CD4-positive, alpha-beta T cell treated with Interleukin-17A for 4 hours (primary cell): Measurements from ENCODE around the gene PANX3.

Experiments
- DNase-seq: peaks from one replicate; pipeline ENCODE4 v3.0.0-alpha.2; 2020; ENCODE audit warnings: mixed read lengths

The PANX3 gene

GRCh38 chr11:124622531-124623451 is 11.6 kb downstream of the PANX3 start, which contains the start of gene TBRG1:
Gene TBRG1, plus strand, starts transcription at chr11:124622864. Its CDS starts 220 bp downstream, at chr11:124623084.
- DNase-seq = peak; percentile 85

DNA sequence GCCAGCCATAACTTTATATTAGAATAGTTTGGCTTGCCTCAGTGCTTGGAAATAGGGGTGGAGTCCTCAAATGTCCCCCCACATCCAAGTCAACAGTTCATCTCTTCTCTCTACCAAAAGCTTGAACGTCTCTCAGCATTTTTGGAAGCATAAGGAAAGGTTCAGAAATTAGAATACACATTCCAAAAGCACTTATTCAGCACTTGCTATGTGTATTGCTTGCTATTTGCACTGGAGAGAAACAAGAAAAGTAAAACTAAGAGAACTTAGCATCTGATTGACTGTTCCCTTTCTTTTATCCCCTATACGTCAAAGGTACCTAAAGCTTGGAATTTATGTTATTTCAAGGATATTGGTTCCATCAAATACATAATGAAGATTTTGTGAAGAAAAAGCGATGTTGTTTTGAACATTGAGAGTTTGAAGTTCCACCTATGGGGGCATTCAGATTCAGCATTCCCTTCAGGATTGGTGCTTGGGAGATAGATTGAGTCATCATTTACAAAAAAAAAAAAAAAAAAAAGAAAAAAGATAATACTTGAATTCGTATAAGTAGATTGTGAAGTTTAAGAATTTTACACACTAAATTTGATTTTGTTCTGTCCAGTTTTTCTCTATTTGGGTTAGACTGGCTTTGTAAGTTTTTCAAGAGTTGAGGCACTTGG is 12.8 kb downstream of the PANX3 start:
- DNase-seq = no peak

DNA sequence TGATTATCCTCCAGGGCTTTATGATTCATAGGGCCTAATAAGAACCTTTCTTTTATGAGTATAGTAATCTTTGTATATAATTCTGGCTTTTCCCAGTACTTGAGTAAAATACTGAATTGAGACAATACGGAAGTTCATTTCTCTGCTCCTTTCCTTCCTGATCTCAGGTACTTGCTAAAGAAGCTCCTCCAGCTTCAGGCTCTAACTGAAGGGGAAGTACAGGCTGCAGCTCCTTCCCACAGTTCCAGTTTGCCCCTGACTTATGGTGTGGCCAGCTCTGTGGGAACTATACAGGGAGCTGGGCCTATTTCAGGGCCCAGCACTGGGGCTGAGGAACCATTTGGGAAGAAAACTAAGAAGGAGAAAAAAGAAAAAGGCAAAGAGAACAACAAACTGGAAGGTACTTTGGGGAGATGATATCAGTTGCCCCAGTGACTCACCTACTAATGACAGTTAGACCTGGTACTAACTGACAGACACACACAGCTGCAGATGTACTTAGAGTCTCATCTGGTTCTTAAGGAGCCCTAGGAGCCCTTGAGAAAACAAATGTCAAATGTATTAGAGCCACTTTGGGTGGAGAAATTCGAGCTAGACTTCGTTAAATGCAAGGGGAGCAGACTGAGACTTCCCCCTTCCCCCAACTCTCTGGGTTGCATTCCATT is 14.4 kb downstream of the PANX3 start:
- no peak for DNase-seq

GRCh38 chr11:124627546-124627945 is 16.3 kb downstream of the PANX3 start:
- DNase-seq = no peak

- no peak for DNase-seq
Measured at GRCh38 chr11:124629961-124630360, 18.7 kb downstream of the PANX3 start.

GRCh38 chr11:124633355-124633754 is 22.1 kb downstream of the PANX3 start:
- DNase-seq = no peak

DNA sequence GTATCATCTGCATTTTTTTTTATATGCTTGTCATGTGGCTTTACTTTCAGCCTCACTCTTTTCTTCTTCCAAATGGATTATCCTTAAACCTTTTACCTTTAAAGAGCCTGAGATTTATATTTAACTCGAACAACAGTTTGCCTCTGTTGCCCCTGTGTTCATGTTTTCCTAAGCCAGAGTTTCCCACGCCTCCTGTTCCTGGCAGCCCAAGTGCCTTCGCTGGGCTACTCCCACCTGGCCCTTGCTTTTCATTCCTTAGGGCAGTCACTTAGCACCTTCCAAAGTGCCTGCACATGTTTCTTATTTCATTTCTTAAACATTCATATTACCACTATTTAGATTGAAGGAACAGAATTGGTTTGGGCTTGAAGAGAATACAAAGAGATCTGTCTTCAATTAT is 24.7 kb downstream of the PANX3 start:
- DNase-seq = no peak

GRCh38 chr11:124638500-124638899 is 27.3 kb downstream of the PANX3 start:
- no peak for DNase-seq

DNA sequence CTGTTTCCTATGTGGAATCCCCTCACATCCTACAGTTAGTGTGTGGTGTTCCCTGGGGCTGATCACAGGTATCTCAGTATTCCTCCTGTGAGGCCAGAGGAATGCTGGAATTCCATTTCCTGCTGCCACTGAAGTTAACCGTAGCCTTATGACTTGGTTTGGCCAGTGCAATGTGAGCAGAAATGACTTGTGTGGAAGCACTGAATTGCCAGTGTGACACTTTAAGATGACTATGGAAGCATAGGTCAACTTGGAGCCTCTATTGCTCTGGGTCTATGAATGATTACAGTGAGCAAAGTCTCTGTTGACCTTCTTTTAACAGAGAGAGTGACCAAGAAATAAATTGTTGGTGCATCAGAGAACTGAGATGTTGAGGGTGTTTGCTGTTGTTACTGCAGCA is 28.0 kb downstream of the PANX3 start:
- no peak for DNase-seq

DNA sequence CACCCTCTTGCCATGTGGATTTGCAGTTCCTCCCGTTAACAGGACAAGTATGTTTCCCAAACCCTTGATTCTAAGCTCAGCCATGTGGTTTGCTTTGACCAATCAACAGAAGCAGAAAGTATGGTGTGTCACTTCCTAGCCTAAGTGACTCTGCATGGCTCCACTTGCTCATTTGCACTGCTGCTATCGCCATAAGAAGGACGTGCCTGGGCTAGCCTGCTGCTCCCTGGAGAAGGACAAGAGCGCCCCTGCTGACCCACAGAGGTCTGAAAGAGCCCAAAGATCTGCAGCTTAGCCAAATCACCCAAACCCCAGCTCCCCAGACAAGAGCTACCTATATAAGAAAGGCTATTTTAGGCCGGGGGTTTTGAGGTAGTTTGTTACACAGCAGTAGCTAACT is 29.4 kb downstream of the PANX3 start:
- DNase-seq = no peak

DNA sequence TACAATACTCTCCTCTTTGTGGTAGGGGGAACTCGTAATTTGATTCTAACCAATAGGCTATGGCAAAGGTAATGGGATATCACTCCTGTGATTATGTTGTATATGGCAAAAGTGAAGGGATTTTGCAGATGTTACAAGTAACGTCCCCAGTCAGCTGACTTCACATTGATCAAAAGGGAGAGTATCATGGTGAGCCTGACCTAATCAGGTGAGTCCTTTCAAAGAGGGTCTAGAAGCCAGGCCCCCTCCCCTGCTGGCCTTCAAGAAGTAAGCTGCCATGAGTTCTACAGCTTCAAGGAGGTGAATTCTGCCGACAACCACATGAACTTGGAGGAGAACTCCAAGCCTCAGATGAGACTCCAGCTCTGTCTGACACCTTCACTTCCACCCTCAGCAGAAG is 31.4 kb downstream of the PANX3 start:
- no peak for DNase-seq

DNA sequence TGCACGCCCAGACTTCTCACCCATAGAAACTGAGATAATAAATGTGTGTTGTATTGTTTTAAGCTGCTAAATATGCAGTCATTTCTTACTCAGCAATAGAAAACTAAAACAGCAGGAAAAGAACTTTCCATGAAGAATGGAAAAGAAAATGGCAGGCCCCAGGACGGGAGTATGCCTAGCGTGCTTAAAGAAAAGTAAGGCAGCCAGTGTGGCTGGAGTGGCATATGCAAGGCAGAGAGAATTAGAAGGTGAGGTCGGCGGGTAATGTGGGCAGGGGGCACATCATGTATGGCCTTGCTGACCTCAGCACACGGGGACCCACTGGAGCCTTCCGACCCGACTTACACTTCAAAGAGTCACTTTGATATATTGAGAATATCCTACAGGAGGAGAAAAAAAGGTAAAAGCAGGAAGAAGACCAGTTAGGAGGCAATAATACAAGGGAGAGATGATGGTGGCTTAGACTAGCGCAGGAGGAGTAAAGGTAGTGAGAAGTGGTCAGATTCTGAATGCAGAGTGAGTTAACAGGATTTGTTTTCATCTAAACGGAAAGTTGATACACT is 31.9 kb downstream of the PANX3 start:
- no peak for DNase-seq

- no peak for DNase-seq
Measured at GRCh38 chr11:124643605-124644425, 32.6 kb downstream of the PANX3 start.

DNA sequence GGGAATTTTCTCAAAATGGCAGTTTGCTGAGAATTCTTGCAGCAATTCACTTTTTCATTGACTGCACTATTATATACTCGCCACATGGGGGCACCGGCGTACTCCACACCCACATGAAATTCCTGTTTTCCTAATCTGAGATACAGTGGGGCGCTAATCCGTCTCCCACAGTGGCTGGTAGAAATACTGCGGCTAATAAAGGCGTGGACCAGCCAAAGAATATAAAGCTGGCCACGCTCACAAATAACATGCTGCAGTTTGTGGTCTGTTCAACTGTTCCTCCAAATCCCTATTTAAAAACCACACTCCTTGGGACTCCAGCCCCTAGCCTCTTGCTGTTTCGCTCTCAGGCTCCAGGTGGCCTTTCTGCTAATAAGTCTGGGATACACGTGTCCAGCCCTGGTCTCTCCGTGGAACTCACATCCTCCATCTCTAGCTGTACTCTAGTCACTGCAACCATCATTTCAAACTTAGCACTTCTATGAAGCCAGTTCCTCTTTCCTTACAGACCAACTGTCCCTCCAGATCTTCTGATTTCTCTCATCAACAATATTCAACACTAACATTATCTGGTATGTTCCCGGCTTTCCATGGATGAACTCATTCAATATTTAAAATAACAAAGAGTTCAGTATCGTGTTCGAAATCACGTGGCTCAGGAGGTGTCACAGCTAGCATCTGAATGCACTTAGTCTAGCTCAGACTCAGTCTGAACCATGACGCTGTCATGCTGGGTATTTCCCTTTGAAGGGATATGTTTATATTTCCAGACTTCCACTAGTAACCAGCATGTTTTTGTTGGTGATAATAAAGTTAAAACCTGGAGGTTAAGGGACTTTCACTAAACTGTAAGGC is 33.4 kb downstream of the PANX3 start:
- DNase-seq = peak; percentile 50

DNA sequence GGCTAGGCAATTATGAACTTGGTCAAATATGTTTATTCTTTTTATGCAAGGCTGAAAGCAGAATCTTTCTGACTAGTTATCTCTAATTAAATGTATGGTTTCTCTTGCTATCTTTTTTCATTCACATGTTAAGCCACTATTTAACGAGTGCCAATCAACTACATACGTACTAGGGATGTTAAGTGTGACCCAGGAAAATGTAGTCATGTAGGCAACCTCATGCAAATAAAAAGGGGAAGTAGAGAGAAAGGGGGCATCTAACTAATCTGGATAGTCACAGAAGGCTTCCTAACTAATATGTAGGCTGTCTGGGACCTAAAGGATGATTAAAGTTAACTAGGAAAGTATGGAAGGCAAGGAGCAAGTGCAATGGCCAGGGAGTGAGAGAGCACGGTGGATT is 34.9 kb downstream of the PANX3 start:
- DNase-seq = no peak

GRCh38 chr11:124648610-124649009 is 37.4 kb downstream of the PANX3 start:
- no peak for DNase-seq

- DNase-seq = no peak
Measured at GRCh38 chr11:124656774-124657630, 45.8 kb downstream of the PANX3 start.

DNA sequence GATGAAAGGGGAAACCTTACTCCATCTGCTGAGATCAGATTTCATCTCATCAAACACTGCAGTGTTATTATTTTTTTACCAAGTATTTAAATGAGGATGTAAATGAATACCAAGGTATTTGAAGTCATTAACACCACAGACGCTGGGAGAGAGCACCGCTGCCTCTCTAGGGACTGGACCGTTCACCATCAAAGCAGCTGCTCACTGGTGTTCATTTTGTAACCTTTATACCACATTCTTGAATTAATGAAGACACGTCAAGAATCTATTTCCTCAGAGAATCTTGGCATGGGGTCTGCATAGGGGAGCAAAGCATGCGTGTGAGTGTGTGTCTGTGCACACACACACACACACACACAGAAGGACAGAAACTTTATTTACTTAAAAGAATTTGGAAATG is 46.7 kb downstream of the PANX3 start:
- no peak for DNase-seq

GRCh38 chr11:124658501-124658900 is 47.3 kb downstream of the PANX3 start:
- DNase-seq = no peak

- DNase-seq = no peak
Measured at GRCh38 chr11:124658986-124659385, 47.8 kb downstream of the PANX3 start.
